DMS79 treated with DMSO at 0.1 percent for 48 hours (cell line): ENCODE results near the gene TRIM5.
"Not testable (repeated sequence)": the region's sequence is repeated elsewhere in the genome, so short reads cannot be mapped to it uniquely, and the experiment has no call there.

ENCODE experiments used
- DNase-seq: peaks from one replicate; lab custom pipeline; 2025; lab: John Stamatoyannopoulos, UW

TRIM5 gene, protein sequence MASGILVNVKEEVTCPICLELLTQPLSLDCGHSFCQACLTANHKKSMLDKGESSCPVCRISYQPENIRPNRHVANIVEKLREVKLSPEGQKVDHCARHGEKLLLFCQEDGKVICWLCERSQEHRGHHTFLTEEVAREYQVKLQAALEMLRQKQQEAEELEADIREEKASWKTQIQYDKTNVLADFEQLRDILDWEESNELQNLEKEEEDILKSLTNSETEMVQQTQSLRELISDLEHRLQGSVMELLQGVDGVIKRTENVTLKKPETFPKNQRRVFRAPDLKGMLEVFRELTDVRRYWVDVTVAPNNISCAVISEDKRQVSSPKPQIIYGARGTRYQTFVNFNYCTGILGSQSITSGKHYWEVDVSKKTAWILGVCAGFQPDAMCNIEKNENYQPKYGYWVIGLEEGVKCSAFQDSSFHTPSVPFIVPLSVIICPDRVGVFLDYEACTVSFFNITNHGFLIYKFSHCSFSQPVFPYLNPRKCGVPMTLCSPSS

GRCh38 chr11:5684646-5685362, at the start of gene TRIM5:
Gene TRIM5 (minus strand): TSS chr11:5685074. CDS start chr11:5680177, 4,897 bp downstream.
- no peak for DNase-seq

- no peak for DNase-seq
These were observed 42.8 kb upstream of the TRIM5 start for GRCh38 chr11:5727691-5728090.

GRCh38 chr11:5726351-5726750, 41.5 kb upstream of the TRIM5 start:
- no peak for DNase-seq

DNA sequence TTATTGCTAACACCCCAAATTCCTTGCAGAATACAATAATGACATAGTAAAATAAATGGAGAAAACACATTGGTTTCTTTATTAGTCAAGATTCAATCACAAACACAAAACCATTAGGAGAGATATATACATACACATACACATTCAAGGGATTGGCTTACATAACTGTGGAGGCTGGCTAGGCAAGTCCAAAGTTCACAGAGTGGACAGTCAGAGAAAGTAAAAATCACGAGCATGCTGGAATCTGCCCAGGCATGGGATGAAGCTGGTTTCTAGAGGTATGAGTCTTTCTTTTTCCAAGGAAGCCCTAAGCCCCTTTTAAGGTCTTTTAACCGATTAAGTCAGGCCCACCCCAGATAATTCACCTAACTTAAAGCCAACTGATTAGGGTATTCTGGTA, 37.7 kb upstream of the TRIM5 start:
- DNase-seq = no peak

- DNase-seq = no peak
These were observed 35.0 kb upstream of the TRIM5 start for GRCh38 chr11:5719703-5720495.

GRCh38 chr11:5716518-5716917, 31.6 kb upstream of the TRIM5 start:
- not testable (repeated sequence) for DNase-seq

DNA sequence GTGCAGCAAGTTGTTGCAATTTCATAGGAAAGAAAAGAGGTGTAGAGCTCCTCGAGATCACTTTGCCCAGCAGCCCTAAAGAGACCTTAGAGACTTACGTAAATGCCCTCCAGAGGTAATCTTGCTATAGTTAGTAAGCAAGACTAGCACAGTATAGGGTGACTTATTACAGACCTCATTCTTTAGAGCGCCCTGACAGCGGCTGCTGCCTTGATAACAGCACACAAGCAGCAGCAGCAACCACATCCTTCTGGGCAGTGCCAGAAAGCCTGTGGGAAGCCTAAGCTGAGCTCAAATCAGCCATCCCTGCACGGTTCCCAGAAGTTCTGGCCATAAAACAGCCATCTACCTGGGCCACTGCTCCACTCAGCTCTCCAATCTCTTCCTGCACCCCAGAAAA, 28.8 kb upstream of the TRIM5 start:
- no peak for DNase-seq

DNA sequence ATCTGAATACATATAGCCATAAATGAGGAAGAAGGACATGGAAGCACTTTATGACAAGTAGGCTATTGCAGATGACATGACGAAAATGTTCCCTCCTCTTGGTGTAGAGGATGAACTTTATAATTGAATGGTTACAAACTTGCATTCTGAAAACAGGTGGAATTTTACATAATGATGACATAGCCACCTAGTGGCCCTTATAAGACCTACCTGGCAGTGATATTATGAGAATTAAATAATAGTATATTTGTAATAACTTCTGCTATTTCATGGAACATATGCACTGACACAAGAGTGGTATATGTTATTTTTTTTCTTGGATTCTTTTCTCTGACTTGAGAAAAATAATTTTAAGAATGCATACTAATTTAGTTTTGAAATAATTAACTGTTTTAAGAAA, 27.6 kb upstream of the TRIM5 start:
- no peak for DNase-seq

GRCh38 chr11:5705688-5706087, 20.8 kb upstream of the TRIM5 start:
- no peak for DNase-seq

- no peak for DNase-seq
These were observed 19.1 kb upstream of the TRIM5 start for GRCh38 chr11:5703741-5704536.

- no peak for DNase-seq
These were observed 16.2 kb upstream of the TRIM5 start for GRCh38 chr11:5701055-5701577.

DNA sequence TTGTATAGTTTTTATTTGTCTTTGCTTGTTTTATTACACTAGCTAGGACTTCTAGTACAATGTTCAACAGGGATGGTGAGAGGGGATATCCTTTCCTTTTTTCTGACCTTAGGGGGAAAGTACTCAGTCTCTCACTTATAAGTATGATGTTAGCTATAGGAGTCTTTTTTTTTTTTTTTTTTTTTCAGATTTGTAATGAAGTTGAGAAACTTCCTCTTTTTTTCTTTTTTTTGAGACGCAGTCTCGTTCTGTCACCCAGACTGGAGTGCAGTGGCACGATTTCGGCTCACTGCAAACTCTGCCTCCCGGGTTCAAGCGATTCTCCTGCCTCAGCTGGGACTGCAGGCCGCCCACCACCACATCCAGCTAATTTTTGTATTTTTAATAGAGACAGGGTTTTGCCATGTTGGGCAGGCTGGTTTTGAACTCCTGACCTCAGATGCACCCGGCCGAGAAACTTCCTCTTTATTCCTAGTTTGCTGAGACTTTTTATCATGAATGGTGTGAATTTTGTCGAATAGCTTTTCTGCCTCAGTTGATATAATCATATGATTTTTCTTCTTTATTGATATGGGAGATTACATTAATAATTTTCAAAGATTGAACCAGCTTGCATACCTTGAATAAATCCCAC, 15.7 kb upstream of the TRIM5 start:
- DNase-seq = no peak

GRCh38 chr11:5698281-5698680, 13.4 kb upstream of the TRIM5 start:
- DNase-seq = no peak

GRCh38 chr11:5696210-5696609, 11.3 kb upstream of the TRIM5 start:
- no peak for DNase-seq

DNA sequence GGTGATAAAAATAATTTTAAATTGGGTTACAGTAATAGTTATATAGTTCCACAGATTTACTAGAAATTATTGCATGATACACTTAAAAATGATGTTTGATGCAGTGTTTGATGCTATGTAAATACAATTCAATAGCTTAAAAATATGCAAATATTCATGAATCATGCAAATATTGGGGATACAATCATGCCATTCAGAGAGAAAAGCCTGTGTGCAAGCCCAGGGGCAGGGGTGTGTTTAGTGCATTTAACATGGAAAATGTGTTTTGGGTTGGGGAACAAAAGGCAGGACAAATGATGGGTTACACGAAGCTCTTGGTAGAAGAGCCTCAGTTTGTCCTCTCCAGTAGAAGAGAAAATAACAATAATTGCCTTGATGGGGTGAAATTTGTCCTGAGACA, 10.7 kb upstream of the TRIM5 start:
- no peak for DNase-seq

- no peak for DNase-seq
These were observed 9.8 kb upstream of the TRIM5 start for GRCh38 chr11:5694642-5695041.

- DNase-seq = no peak
These were observed 7.1 kb upstream of the TRIM5 start for GRCh38 chr11:5691964-5692361.

DNA sequence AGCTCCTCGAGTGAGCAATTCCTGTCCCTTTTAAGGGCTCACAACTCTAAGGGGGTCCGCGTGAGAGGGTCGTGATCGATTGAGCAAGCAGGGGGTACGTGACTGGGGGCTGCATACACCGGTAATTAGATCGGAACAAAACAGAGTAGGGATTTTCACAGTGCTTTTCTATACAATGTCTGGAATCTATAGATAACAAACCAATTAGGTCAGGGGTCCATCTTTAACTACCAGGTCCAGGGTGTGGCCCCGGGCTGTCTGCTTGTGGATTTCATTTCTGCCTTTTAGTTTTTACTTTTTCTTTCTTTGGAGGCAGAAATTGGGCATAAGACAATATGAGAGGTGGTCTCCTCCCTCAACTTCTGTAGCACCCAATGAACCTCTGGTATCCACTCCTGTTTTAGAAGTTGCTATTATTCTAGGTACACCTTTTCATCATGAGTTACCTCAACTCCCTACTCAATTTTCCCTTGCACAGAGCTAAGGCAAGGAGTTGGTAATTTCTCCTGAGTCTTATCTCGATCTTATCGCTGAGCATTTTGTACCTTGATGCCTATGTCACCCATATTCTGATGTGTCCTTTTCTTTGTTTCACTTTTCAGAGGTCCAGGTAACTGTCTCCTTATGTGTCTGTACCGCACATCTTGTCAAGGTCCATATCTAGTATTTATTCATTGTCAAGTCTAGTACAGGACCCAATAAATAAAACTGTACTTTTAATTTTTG, 6.5 kb upstream of the TRIM5 start:
- DNase-seq = not testable (repeated sequence)

- no peak for DNase-seq
These were observed 5.9 kb upstream of the TRIM5 start for GRCh38 chr11:5690736-5691135.

DNA sequence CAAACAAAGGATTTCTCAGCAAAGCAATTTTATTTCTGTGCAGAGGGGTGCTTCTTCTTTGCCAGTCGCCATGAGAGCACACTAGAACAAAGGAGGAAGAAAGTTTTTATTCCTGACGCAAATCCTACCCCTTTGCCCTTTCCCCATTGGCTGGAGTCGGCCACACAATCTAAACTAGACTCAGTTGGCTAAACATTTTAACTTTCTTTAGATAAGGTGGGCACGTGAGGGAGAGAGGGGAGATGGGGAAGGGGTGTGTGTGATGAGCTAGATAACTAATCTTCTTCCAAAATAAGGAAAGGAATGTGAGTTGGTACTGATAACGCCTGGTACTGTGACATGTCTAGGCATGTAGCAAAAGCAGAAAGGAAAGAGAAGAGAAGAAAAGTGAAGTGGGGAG, 5.3 kb upstream of the TRIM5 start:
- no peak for DNase-seq
